Activated CD4-positive, alpha-beta T cell treated with anti-CD3 and anti-CD28 coated beads for 48 hours (primary cell): ENCODE measurements around the gene PRKACA.
"Not testable (repeated sequence)": the region's sequence is repeated elsewhere in the genome, so short reads cannot be mapped to it uniquely, and the experiment has no call there.

Source experiments
- DNase-seq: peaks from one replicate; pipeline ENCODE4 v3.0.0-alpha.2; 2020

The PRKACA gene

GRCh38 chr19:14147797-14148605, 30.4 kb upstream of the PRKACA start:
- peak; percentile 70 for DNase-seq

GRCh38 chr19:14146789-14147216, 29.2 kb upstream of the PRKACA start:
- no peak for DNase-seq

GRCh38 chr19:14146169-14146568, 28.6 kb upstream of the PRKACA start:
- not testable (repeated sequence) for DNase-seq

- DNase-seq = no peak
These were observed 27.8 kb upstream of the PRKACA start for GRCh38 chr19:14145381-14145780.

- no peak for DNase-seq
These were observed 25.0 kb upstream of the PRKACA start for GRCh38 chr19:14142262-14143190.

- peak; percentile 42 for DNase-seq
These were observed 23.5 kb upstream of the PRKACA start for GRCh38 chr19:14141041-14141440.

- no peak for DNase-seq
These were observed 22.4 kb upstream of the PRKACA start for GRCh38 chr19:14139944-14140343.

- DNase-seq = no peak
These were observed 21.2 kb upstream of the PRKACA start for GRCh38 chr19:14138576-14139265.

- peak; percentile 99 for DNase-seq
These were observed 19.1 kb upstream of the PRKACA start, which contains the start of gene ASF1B for GRCh38 chr19:14136509-14137281. Gene ASF1B, minus strand, starts transcription at chr19:14136589. Its CDS starts 133 bp downstream, at chr19:14136456.

- DNase-seq = no peak
These were observed 18.5 kb upstream of the PRKACA start for GRCh38 chr19:14135985-14136508.

GRCh38 chr19:14135355-14135754, 17.8 kb upstream of the PRKACA start:
- DNase-seq = no peak

GRCh38 chr19:14127929-14128509, 10.5 kb upstream of the PRKACA start:
- DNase-seq = no peak

- DNase-seq = no peak
These were observed 9.6 kb upstream of the PRKACA start for GRCh38 chr19:14127176-14127575.

- no peak for DNase-seq
These were observed 5.4 kb upstream of the PRKACA start for GRCh38 chr19:14122924-14123323.

- DNase-seq = no peak
These were observed 2.9 kb upstream of the PRKACA start for GRCh38 chr19:14120497-14120780.

- no peak for DNase-seq
These were observed 2.3 kb upstream of the PRKACA start for GRCh38 chr19:14119644-14120496.

- DNase-seq = no peak
These were observed 1.6 kb upstream of the PRKACA start for GRCh38 chr19:14119146-14119545.

GRCh38 chr19:14118165-14119051, 846 bp upstream of the PRKACA start:
- peak; percentile 35 for DNase-seq

- DNase-seq = peak; percentile 16
These were observed 514 bp downstream of the PRKACA start for GRCh38 chr19:14116918-14117578.
